Embryonic facial prominence (tissue), 1 donor: ENCODE results near the gene C4orf36.
A peak's percentile ranks its signal among the peaks of the same experiment; 100 is the strongest.
"Not testable (repeated sequence)": the region's sequence is repeated elsewhere in the genome, so short reads cannot be mapped to it uniquely, and the experiment has no call there.

ENCODE experiments used
- DNase-seq: peaks from one replicate; pipeline ENCODE4 v3.0.0-alpha.2; 2016; ENCODE audit errors: extremely low spot score

The C4orf36 gene

GRCh38 chr4:86917212-86918039 lies 25.2 kb upstream of the C4orf36 start:
- DNase-seq = no peak

GRCh38 chr4:86916392-86916791 lies 24.2 kb upstream of the C4orf36 start:
- DNase-seq = no peak

- DNase-seq = no peak
These were observed 18.8 kb upstream of the C4orf36 start for GRCh38 chr4:86910820-86911684.

GRCh38 chr4:86910369-86910768 lies 18.1 kb upstream of the C4orf36 start:
- DNase-seq = no peak

- no peak for DNase-seq
These were observed 17.5 kb upstream of the C4orf36 start for GRCh38 chr4:86909546-86910295.

- DNase-seq = peak; percentile 34
These were observed 16.0 kb upstream of the C4orf36 start for GRCh38 chr4:86908251-86908657.

- no peak for DNase-seq
These were observed 9.6 kb upstream of the C4orf36 start for GRCh38 chr4:86901864-86902263.

- no peak for DNase-seq
These were observed 6.3 kb upstream of the C4orf36 start for GRCh38 chr4:86898562-86898961.

- no peak for DNase-seq
These were observed 4.4 kb upstream of the C4orf36 start for GRCh38 chr4:86896596-86896995.

GRCh38 chr4:86895692-86896488 lies 3.7 kb upstream of the C4orf36 start:
- peak; percentile 63 for DNase-seq

- DNase-seq = no peak
These were observed 2.2 kb upstream of the C4orf36 start for GRCh38 chr4:86894455-86894854.

GRCh38 chr4:86893136-86893535 lies 914 bp upstream of the C4orf36 start:
- no peak for DNase-seq

- no peak for DNase-seq
These were observed 376 bp upstream of the C4orf36 start for GRCh38 chr4:86892636-86892960.

GRCh38 chr4:86890790-86891189 lies 1.4 kb downstream of the C4orf36 start:
- DNase-seq = no peak

GRCh38 chr4:86879641-86880040 lies 12.6 kb downstream of the C4orf36 start:
- DNase-seq = no peak

- no peak for DNase-seq
These were observed 13.6 kb downstream of the C4orf36 start for GRCh38 chr4:86878640-86879039.

- no peak for DNase-seq
These were observed 15.1 kb downstream of the C4orf36 start for GRCh38 chr4:86876894-86877685.

GRCh38 chr4:86875436-86875835 lies 16.8 kb downstream of the C4orf36 start:
- not testable (repeated sequence) for DNase-seq

GRCh38 chr4:86872135-86872534 lies 20.1 kb downstream of the C4orf36 start:
- no peak for DNase-seq

- DNase-seq = no peak
These were observed 21.7 kb downstream of the C4orf36 start for GRCh38 chr4:86870442-86871069.
